HG03108 (cell line): ENCODE measurements around the gene XIRP1.
"Not testable (repeated sequence)": the region's sequence is repeated elsewhere in the genome, so short reads cannot be mapped to it uniquely, and the experiment has no call there.

Experiments used
- ATAC-seq: cut with Tn5 transposase; IDR thresholded peaks from one replicate; pipeline ENCODE4 v1.9.1; 2021; ENCODE audit warnings: moderate library complexity; ENCODE audit not compliant: unreplicated experiment

The XIRP1 gene, protein sequence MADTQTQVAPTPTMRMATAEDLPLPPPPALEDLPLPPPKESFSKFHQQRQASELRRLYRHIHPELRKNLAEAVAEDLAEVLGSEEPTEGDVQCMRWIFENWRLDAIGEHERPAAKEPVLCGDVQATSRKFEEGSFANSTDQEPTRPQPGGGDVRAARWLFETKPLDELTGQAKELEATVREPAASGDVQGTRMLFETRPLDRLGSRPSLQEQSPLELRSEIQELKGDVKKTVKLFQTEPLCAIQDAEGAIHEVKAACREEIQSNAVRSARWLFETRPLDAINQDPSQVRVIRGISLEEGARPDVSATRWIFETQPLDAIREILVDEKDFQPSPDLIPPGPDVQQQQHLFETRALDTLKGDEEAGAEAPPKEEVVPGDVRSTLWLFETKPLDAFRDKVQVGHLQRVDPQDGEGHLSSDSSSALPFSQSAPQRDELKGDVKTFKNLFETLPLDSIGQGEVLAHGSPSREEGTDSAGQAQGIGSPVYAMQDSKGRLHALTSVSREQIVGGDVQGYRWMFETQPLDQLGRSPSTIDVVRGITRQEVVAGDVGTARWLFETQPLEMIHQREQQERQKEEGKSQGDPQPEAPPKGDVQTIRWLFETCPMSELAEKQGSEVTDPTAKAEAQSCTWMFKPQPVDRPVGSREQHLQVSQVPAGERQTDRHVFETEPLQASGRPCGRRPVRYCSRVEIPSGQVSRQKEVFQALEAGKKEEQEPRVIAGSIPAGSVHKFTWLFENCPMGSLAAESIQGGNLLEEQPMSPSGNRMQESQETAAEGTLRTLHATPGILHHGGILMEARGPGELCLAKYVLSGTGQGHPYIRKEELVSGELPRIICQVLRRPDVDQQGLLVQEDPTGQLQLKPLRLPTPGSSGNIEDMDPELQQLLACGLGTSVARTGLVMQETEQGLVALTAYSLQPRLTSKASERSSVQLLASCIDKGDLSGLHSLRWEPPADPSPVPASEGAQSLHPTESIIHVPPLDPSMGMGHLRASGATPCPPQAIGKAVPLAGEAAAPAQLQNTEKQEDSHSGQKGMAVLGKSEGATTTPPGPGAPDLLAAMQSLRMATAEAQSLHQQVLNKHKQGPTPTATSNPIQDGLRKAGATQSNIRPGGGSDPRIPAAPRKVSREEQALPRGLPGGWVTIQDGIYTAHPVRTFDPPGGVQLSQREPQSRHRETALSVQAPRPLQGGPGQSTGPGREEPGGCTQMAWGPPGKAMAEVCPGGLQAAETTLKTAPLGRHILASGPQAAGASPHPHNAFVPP (N-terminal part only)

DNA sequence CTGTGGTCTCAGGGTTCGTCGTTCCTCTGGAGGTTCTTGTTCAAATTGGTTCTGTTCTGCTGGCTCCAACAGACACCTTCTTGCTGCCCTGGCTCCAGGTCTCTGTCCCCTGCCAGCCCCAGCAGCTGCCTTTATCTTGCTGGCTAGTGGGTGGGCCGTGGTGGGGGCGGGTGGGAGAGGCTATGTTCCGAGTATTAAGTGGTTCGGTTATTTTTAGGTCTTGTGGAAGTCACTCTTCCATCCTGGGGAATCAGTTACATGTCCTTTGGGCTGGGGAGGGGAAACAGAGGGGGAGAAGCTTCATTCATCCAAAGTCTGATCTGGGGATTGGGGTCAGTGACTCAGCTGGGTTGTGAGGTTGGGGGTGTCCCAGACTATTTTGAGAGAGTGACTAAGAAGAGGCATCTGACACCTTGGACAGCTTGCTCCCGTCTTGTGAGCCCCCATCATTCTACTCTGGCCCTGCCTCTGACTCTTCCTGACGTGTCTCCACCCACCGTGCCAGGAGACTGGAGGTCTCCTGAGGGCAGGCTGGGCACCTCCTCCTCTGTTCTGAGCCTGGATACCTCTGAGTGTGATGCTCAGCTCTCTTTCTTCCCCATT lies at the start of gene XIRP1:
Gene XIRP1 (minus strand): TSS at position 106 of the 603 bp plus-strand sequence. CDS start 3,150 bp downstream, outside the sequence.
- no peak for ATAC-seq

DNA sequence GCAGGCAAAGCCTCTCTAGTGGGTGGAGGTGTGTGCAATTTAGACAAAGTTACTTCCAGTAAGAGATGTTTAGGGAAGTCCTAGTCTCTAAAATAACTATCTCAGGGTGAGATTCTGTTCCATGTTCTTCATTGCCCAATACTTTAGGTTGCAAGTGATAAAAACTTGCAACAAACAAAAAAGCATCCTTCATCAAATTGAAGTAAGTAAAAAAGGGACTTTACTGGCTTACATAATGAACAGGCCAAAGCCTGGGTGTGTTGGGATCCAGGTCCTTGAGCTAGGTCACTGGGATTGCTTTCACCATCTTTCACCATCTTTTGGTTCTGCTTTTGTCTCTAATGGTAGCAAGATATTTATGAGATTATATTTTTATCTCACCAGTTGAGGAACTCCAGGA lies 49.2 kb upstream of the XIRP1 start:
- no peak for ATAC-seq

DNA sequence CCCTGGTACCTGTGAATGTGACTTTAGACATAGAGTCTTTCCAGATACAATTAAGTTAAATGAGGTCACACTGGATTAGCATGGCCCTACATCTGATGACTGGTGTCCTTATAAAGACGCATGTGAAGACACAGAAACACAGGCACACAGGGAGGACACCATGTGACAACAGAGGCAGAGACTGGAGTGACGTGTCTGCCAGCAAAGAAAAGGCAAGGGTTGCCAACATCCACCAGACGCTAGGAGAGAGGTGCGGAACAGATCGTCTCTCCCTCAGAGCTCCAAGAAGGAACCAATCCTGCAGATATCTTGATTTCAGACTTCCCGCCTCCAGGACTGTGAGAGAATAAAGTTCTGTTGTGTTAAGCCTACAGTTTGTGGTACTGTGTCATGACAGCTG lies 44.6 kb upstream of the XIRP1 start:
- ATAC-seq: no peak

DNA sequence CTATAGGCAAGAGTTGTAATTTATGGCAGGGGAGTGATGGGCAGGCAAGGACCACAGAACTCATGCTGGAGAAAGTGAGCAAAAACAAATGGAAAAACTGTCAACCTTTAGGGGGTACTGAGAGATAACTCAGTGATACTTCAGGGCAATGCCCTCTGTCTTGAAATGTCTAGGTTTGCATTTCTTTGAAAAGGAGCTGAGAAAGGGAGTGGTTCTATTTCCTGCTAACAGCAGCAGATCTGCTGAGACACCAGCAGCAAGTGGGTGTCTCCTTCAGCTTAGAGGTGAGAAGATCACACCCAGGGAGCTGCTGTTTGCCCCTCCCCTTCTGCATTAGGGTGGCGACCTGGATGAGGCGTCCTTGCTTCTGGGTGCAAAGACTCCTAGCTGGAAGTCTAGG lies 42.3 kb upstream of the XIRP1 start:
- ATAC-seq: no peak

DNA sequence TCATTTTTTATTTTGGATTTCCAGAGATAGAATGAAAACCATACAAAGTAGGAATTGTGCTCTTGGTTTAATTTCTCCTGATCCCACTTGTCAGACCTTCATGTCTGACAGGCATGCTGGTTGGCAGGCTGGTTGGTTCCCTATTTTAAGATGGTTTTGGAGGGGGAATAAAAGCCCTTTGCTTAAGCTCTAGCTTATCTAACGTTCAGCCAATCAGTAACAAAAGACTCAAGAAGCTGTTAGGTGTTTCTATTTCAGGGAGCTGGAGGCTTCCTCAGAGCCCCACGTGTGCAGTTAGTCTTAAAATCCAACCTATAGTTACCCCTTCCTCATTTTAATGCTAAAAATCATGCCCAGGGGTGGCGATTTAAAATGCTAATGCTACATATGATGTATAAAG lies 40.5 kb upstream of the XIRP1 start:
- no peak for ATAC-seq

DNA sequence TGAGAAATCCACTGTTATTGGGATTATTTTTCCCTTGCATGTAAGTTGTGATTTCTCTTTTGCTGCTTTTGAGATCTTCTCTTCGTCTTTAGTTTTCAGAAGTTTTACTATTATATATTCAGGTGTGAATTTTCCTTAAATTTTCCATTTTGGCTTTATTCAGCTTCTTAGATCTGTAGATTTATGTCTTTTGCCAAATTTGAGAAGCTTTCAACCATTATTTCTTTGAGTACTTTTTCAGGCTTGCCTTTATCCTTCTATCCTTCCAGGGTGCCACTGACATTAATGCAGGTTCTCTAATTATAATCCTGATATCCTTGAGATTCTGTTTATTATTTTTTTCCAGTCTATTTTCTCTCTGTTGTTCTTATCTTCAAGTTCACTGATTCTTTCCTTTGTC lies 38.1 kb upstream of the XIRP1 start:
- no peak for ATAC-seq

DNA sequence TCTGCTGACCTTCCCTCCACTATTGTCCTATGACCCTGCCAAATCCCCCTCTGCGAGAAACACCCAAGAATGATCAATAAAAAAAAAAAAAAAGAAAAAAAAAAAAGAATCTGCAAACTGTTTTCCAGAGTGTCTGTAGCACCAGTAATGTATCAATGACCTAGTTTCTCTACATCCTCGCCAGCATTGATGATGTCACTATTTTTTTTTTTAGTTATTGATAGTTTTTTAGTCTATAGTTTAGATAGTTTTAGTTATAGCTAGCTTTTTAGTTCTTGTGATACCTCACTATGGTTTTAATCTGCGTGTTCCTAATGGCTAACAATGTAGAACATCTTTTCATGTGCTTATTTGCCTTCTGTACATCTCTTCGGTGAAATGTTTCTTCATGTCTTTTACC lies 36.1 kb upstream of the XIRP1 start:
- ATAC-seq: no peak

DNA sequence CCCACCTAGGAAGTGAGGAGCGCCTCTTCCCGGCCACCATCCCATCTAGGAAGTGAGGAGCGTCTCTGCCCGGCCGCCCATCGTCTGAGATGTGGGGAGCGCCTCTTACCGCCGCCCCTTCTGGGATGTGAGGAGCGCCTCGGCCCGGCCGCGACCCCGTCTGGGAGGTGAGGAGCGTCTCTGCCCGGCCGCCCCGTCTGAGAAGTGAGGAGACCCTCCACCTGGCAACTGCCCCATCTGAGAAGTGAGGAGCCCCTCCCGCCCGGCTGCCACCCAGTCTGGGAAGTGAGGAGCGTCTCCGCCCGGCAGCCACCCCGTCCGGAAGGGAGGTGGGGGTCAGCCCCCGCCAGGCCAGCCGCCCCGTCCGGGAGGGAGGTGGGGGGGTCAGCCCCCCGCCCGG lies 35.2 kb upstream of the XIRP1 start:
- not testable (repeated sequence) for ATAC-seq

DNA sequence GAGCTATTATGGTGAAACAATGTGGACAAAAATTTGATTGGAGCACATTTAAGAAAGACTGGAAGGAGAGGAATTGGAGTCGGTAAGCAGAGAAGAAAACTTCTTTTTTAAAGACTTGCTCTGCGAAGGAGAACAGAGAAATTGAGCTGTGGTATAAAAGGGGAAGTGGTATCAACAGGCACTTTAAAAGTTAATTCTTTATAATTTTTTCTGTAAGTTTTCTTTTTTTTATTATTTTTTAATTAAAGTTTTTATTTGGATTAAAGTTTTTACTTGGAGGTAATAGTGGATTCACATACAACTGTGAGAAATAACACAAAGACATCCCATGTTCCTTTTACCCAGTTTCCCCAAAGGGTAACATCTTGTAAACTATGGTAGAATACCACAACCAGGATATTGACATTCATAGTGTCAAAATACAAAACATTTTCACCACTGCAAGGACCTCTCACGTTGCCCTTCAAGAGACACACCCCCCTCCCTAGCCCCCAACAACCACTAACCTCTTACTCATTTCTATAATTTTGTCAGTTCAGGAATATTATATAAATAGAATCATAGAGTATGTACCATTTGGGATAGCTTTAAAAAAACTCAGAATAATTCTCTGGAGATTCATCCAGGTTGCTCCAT lies 33.8 kb upstream of the XIRP1 start:
- no peak for ATAC-seq

DNA sequence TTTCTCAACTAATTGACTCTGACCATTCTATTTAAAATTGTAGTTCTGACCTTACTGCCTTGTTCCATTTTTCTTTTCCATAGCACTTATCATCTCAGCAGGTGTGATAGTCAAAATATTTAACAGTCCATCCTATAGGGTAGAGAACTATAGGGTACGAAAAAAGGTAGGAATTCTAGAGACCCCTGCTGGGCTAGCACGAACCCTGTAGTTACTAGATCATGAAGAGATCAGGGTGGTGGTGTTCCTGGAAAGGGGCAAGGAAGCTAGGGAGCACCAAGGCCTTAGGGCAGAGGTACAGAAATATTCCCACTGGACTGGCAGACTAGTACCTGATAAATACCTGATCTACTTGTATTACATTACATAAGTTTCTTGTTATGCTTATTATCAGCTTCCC lies 31.9 kb upstream of the XIRP1 start:
- ATAC-seq: no peak

DNA sequence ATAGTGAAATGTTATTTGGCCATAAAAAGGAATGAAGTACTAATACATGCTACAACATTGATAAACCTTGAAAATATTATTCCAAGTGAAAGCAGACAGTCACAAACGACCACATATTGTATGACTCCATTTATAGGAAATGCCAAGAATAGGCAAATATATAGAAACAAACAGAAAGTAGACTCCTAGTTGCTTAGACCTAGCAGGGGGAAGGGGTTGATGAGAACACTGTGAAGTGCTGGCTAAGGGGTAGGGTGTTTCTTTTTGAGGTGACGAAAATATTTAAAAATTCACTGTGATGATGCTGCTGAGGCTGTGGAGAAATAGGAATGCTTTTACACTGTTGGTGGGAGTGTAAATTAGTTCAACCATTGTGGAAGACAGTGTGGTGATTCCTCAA lies 30.5 kb upstream of the XIRP1 start:
- no peak for ATAC-seq

DNA sequence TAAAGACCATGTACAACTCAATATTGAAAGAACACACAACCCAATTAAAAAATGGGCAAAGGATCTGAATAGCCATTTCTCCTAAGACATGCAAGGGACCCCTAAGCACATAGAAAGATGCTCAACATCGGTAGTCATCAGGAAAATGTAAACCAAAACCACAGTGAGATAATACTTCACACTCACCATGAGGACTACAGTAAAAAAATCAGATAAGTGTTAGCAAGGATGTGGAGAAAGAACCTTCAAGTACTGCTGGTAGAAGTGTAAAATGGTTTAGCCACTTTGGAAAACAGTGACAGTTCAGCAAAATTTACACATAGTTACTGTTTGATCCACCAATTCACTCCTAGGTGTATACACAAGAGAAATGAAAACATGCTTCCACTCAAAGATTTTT lies 30.1 kb upstream of the XIRP1 start:
- ATAC-seq: no peak

DNA sequence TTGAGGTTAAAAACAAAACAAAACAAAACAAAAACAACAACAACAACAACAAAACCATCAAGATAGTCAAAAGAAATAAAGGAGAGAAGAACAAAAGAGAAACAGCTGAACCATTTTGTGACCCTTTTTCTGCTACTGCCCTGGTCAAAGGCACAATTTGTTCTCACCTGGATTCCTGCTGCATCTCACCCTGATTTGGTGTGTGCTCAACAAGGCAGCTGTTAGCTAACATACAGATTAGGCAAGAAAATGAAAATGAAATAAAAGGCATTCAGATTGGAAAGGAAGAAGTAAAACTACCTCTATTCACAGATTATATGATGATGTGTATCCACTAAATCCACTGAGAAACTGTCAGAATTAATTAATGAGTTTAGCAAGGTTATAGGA lies 28.7 kb upstream of the XIRP1 start:
- no peak for ATAC-seq

DNA sequence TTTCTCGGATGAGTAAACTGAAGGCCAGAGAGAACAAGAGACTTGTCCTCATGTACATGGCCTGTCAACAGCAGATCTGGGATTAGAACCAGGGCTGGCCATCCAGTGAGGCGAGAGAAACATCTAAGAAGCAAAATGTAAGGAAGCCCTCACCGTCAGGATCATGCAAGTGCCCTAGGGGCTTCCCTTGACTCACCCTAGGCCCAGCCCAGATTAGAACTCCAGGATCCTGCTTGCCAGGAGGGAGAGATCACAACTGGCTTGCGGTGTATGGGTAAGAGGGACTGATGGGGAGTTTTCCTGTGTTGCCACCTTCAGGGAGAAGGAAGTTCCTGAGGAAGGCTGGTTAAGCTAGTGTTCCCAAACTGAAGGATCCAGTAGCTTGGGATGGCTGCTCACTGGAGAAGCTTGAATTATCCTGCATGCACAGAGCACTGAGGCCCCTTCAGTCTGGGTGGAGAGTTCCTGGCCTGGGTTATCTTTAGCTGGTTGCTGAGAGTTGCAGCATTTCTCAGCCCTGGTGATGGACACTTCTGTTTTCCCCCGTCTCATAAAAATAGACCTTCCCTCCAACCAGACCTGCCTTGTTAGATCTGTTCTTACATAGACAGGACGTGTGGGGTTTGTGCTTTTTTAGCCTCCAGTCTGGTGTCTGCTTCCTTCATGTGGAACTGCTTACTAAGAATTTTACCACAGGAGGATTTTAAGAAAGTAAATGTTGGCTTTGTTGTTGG lies 28.2 kb upstream of the XIRP1 start:
- no peak for ATAC-seq

DNA sequence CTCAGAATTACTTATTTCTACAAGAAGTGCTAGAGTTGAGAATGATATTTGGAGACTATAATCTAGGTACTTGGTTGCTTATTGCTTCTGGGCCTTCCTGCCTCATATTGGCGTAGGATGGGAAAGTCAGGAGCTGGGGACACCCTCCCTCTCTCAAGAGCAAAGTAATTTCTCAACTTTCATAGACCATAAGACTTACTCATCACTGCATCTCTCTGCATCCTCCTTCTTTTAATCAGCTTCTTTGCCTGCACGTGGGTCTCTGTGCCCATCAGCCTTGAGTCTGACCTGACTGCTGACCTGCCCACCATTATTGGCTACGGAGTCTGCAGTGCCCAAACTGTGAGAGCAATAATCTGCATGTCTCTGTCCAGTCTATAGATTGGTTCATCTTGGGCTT lies 27.3 kb upstream of the XIRP1 start:
- no peak for ATAC-seq

DNA sequence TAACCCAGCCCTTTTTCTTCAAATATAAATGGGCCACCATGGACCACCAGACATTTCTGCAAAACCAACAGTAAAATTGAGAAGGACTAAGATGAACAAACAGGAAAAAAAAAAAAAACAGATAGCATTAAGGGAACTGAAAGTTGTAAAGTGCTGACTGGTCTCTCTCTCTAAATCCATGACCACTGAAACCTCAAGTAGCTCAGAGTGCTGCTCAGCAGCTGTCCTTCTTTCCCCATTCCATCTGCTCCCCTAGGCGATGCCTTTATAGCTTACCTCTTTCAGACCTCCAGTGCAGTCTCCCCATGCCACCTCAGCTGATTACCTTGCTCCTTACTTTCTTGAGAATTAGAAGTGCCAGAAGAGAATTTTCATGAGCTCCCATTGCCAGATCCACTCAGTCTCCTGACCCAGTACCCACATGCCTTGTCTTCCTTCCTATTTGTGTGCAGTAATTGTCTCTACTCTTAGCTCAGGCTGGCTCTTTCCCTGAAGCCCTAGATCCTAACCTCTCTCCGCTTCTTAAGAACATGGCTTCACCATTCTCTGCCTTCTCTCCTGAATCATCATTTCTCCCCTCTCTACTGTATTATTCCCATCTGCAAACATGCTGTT lies 23.9 kb upstream of the XIRP1 start:
- ATAC-seq: peak; percentile 97

DNA sequence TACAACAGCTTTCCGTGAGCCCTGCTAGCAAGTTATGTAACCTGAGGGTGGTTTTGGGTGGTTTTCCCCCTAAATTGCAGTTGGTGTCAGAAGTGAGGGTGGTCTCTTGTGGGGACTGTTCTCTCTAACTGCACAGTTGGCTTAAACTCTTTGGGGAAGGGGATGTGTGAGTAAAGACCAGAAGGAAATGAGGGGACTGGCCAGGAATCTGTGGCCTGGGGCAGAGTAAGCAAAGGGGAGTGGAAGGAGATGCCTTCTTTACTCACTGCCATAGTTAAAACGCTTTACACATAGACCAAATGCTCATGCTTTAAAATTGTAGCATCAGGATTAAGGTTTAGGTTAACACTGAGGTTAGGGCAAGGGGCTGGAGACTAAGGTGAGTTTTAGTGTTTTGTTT lies 21.2 kb upstream of the XIRP1 start:
- ATAC-seq: no peak

DNA sequence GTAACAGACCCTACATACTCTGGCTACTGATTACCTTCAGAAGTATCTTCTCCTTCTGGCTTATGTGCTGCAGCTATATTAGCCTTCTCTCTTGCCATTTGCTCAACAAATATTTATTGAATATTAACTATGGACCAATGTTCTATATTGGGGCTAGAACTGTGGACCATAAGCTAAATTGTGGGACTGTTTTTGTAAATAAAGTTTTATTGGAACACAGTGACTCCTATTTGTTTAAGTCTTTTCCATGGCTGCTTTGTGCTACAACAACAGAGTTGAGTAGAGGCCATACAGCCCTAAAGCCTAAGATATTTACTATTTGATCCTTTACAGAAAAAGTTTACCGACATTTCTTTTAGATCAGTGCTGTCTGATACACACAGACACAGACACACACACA lies 20.3 kb upstream of the XIRP1 start:
- no peak for ATAC-seq

DNA sequence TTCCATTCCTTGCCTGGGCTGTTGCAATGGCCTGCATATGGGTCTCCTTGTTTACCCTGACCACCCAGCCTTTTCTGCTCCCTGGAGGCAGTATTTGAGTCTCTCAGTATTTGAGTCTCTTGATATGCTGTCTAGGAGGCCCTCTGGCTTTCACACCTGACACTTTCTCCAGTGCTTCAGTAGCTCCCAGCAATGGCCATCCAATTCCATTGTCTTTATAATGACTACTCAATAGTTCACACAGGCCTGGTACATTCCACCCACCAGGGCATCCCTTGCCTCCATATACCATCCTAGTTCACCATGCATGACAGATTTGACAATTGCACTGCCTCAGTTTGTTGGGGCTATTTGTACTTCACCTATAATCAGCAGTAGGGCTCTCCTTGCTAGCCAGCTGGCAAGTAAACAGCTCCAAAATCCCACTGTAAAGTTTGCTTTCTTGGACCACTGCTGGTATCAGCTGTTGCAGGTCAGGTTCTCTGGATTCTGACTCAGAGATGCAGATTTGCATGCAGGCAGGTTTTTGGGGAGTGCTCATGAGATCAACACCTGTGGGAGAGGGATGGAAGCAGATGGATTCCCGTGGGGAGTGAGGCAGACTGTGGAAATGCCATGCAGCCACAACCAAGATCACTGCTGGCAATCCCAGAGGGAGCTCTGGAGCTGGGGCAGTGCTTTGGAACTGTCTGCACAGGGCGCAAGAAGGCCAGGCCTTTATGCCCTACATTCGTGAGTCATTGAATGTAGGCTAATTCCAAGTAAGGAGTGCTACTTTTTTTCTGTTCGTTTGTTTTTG lies 19.1 kb upstream of the XIRP1 start:
- ATAC-seq: no peak
